A549 (cell line): ENCODE measurements around the gene RHBG. TPM values are rescaled to one million over a fixed set of nuclear protein-coding genes. Genes with fewer than 3 reads are reported as not detected.

Experiments used
- ATAC-seq, 2 experiments: fragments of 200-7000 bp in 1 of 2; fragments of >200 bp in 1 of 2; cut with Nextera tagmentation in 1 of 2; cut with Tn5 transposase in 1 of 2; 3 replicates each; pipeline versions ENCODE4 v1.8.0 to v1.9.1; 2018 to 2020; ENCODE audit warnings: mild to moderate bottlenecking in 1 of 2, moderate library complexity in 1 of 2
- CTCF ChIA-PET: fragments of 300-600 bp; sonication (Branson Sonifier 250); formaldehyde crosslinking; extraction: SDS; loops from one replicate; lab custom pipeline; 2021; ENCODE audit warnings: antibody characterized with exemption, inconsistent platforms; lab: Yijun Ruan, JAX
- POLR2A ChIA-PET: fragments of 350-600 bp; formaldehyde crosslinking; extraction: SDS; loops from one replicate; lab custom pipeline; 2021; ENCODE audit warnings: antibody characterized with exemption, inconsistent platforms; lab: Yijun Ruan, JAX
- DNase-seq, 2 experiments: peaks; one replicate each; pipeline versions ENCODE4 v3.0.0 to v3.0.0-alpha.2; 2011 to 2016; ENCODE audit warnings: low read depth in 1 of 2, low spot score in 1 of 2
- FAIRE-seq: peaks from 2 replicates; lab custom pipeline; 2011; peaks lifted over from hg19 to GRCh38; lab: Jason Lieb, UNC
- H3K27ac ChIP-seq, 2 experiments: fragments of >200 bp; sonication (Bioruptor Twin); formaldehyde crosslinking; 3 replicates each; pipeline ENCODE4 v1.5.1; 2016 to 2017
- H3K4me1 ChIP-seq: fragments of >200 bp; sonication (Bioruptor Twin); formaldehyde crosslinking; 3 replicates; pipeline ENCODE4 v1.6.1; 2016
- H3K4me2 ChIP-seq: fragments of >200 bp; sonication (Bioruptor Twin); formaldehyde crosslinking; 3 replicates; pipeline ENCODE4 v1.6.1; 2016
- H3K4me3 ChIP-seq: fragments of >200 bp; sonication (Bioruptor Twin); formaldehyde crosslinking; 3 replicates; pipeline ENCODE4 v1.5.1; 2016
- H3K9me3 ChIP-seq: fragments of >200 bp; sonication (Bioruptor Twin); formaldehyde crosslinking; 3 replicates; pipeline ENCODE4 v1.6.1; 2016
- CBX8 ChIP-seq: fragments of 200-600 bp; sonication (generic); IDR thresholded peaks from 2 replicates; pipeline ENCODE4 v1.6.1; 2016
- CHD4 ChIP-seq: fragments of 200-600 bp; sonication (generic); IDR thresholded peaks from 2 replicates; pipeline ENCODE4 v1.6.1; 2016; ENCODE audit warnings: antibody characterized with exemption, mild to moderate bottlenecking, borderline replicate concordance
- EHF ChIP-seq: fragments of 250-450 bp; sonication (Bioruptor Pico); IDR thresholded peaks from 2 replicates; pipeline ENCODE4 v1.5.0; 2020; ENCODE audit warnings: mild to moderate bottlenecking
- EP300 ChIP-seq, 2 experiments: fragments of >200 bp; sonication (Bioruptor Twin); formaldehyde crosslinking; IDR thresholded peaks; 2 replicates in 1 of 2; 3 replicates in 1 of 2; pipeline ENCODE4 v1.6.1; 2016 to 2017
- FOSL2 ChIP-seq, 2 experiments: fragments of 450-650 bp in 1 of 2; fragments of >200 bp in 1 of 2; sonication (Bioruptor Twin) in 1 of 2; formaldehyde crosslinking; IDR thresholded peaks; 2 replicates each; pipeline versions ENCODE4 v1.5.0 to v1.6.1; 2016 to 2020; ENCODE audit warnings: mild to moderate bottlenecking in 1 of 2, moderate library complexity in 1 of 2
- FOXS1 ChIP-seq: fragments of 250-450 bp; sonication (Bioruptor Pico); IDR thresholded peaks from 2 replicates; pipeline ENCODE4 v1.5.0; 2020; ENCODE audit warnings: mild to moderate bottlenecking, moderate library complexity
- HDAC2 ChIP-seq: fragments of 200-600 bp; sonication (generic); IDR thresholded peaks from 2 replicates; pipeline ENCODE4 v1.6.1; 2016
- HOXB5 ChIP-seq: fragments of 250-450 bp; sonication (Bioruptor Pico); IDR thresholded peaks from 2 replicates; pipeline ENCODE4 v1.5.0; 2020; ENCODE audit warnings: mild to moderate bottlenecking, moderate library complexity
- MAZ ChIP-seq: fragments of 150-350 bp; IDR thresholded peaks from 2 replicates; pipeline ENCODE4 v1.6.1; 2014; ENCODE audit warnings: antibody characterized with exemption, low read depth, low read length, borderline replicate concordance
- MYC ChIP-seq: IDR thresholded peaks from 2 replicates; pipeline ENCODE4 v1.6.1; 2012; ENCODE audit warnings: mild to moderate bottlenecking, inconsistent platforms, low read length, improper control_type of control experiment, borderline replicate concordance
- NPAS2 ChIP-seq: fragments of 250-450 bp; sonication (Bioruptor Pico); IDR thresholded peaks from 2 replicates; pipeline ENCODE4 v1.8.0; 2022; ENCODE audit warnings: mild to moderate bottlenecking, moderate library complexity, borderline replicate concordance
- NR3C1 ChIP-seq: fragments of >200 bp; sonication (Bioruptor Twin); formaldehyde crosslinking; IDR thresholded peaks from 3 replicates; pipeline ENCODE4 v1.6.1; 2017
- POLR2AphosphoS2 ChIP-seq: conservative IDR thresholded peaks from 2 replicates; pipeline ENCODE4 v1.6.1; 2012; ENCODE audit warnings: low read length, improper control_type of control experiment, inconsistent platforms
- RCOR1 ChIP-seq: fragments of 150-350 bp; IDR thresholded peaks from 2 replicates; pipeline ENCODE4 v1.6.1; 2014; ENCODE audit warnings: antibody characterized with exemption, low read length, low read depth
- RNF2 ChIP-seq: fragments of 200-600 bp; sonication (generic); IDR thresholded peaks from 2 replicates; pipeline ENCODE4 v1.6.1; 2016; ENCODE audit warnings: low read depth, mild to moderate bottlenecking, antibody characterized with exemption, moderate library complexity, borderline replicate concordance
- SREBF2 ChIP-seq: fragments of 450-650 bp; IDR thresholded peaks from 2 replicates; pipeline ENCODE4 v1.6.1; 2014; ENCODE audit warnings: mild to moderate bottlenecking, moderate library complexity
- WGBS: methylation state at CpG from one replicate; pipeline ENCODE4 v1.1.6; 2017; ENCODE audit errors: missing lambda C conversion rate; 5-methylcytosine and 5-hydroxymethylcytosine counted together
- polyA plus RNA-seq, 4 experiments: library from polyadenylated mRNA; depleted of rRNA in 3 of 4; stranded (reverse); fragments of >200 nt; fragmentation: RNase III in 1 of 4; extraction: RNeasy Plus Mini Kit Qiagen cat#74134 plus additional on column Dnase treatment in 1 of 4; gene quantifications; 2 replicates in 3 of 4; 3 replicates in 1 of 4; pipeline ENCODE4 v1.2.3, GENCODE V29; 2011 to 2017
- TF ChIP-seq, protein P1 (sequence below): fragments of 150-350 bp; IDR thresholded peaks from 2 replicates; pipeline ENCODE4 v1.6.1; 2014; ENCODE audit warnings: low read depth, mild to moderate bottlenecking, low read length
- TF ChIP-seq, protein P2 (sequence below): fragments of 250-450 bp; sonication (Bioruptor Pico); IDR thresholded peaks from 2 replicates; pipeline ENCODE4 v1.5.0; 2021; ENCODE audit warnings: mild to moderate bottlenecking, moderate library complexity, borderline replicate concordance

Gene RHBG
- polyA plus RNA-seq, 2 of the 4 experiments (the other 2 are of a cell fraction): 0.06 TPM; not detected in 1

DNA sequence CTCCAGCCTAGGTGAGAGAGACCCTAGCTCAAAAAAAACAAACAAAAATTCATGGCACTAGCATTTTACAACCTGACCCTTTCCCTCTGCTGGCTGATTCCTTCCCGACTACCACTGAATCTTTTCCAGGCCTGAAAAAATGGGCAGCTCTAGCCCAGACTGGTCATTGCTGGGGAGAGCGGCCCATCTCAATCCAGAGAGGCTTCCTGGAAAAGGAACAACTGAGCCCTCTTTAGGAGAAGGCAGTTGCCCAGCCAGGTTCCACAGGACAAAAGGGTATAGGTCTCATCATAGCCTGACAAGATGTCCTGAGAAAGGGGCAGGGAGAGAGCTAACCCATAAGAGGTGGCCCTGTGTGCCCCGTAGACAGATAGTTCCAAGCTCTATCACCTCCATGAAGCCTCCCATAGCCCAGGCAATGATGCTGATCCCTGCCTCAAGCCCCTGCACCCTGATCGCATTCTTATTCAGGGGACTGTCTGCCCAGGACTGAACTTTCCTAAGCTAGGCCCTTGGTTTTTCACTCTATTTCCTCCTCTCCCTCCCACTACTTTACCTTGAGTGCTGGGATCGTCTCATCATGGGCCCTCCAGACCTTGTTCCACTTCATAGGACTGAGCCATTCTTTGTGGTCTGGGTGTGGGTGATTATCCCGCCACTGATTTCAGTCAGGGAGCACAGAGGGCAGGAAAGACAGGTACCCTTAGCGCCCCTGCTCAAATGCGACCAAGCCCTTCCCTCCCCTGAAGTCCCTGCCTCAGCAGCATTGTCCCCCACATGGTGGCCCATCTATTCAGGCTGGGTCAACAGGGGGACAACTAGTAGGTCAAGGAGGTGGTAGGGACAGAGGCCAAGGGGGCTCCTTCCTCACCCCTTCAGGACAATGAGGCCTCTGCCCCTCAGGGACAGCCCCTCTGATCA lies 18.2 kb downstream of the RHBG start:
- POLR2A ChIA-PET: no interaction called here
- CTCF ChIA-PET: interaction anchor here (1.2 to 31.5 kb wide), 15 partner anchors 19 to 237 kb away, joined by 3 to 543 read pairs (median 26); partner anchors contain the start of genes MEF2D and RHBG
- no peak for FAIRE-seq

DNA sequence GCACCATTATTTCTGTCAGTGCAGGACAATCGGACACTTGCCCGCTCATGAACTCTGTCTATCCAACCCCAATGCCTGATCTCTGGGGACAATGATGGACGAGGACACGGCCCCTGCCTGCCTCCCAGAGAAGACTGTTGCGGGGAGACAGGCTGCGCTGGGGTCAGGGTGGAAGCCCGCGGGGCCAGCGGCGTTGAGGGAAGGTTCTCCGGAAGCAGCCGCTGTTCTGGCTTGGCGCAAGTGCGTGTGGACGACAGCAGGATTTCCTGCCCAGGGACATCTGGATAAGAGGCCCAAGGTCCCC lies 18.8 kb downstream of the RHBG start:
- WGBS: 85% methylated on average over 15 of the region's 15 CpGs
- H3K27ac ChIP-seq: no peak overlapping the region
- no peaks in the 10 kb centered on the region for H3K9me3 ChIP-seq
- CTCF ChIA-PET: interaction anchor here (2.8 to 31.5 kb wide), 6 partner anchors 18 to 237 kb away, joined by 15 to 543 read pairs (median 282); partner anchors contain the start of gene RHBG
- POLR2A ChIA-PET: no interaction called here
- no peak overlapping the region for H3K4me3 ChIP-seq
- FAIRE-seq (no peak), DNase-seq (no peak), ATAC-seq (no peak)
- peaks cover under 1% of the 10 kb centered on the region; the same call in 1 of the 3 replicates for H3K4me1 ChIP-seq
- no peak for TF ChIP-seq FOXS1 (CRISPR knock-in tag)
- no peak for TF ChIP-seq HOXB5 (CRISPR knock-in tag)
- TF ChIP-seq, protein P1, sequence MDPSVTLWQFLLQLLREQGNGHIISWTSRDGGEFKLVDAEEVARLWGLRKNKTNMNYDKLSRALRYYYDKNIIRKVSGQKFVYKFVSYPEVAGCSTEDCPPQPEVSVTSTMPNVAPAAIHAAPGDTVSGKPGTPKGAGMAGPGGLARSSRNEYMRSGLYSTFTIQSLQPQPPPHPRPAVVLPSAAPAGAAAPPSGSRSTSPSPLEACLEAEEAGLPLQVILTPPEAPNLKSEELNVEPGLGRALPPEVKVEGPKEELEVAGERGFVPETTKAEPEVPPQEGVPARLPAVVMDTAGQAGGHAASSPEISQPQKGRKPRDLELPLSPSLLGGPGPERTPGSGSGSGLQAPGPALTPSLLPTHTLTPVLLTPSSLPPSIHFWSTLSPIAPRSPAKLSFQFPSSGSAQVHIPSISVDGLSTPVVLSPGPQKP: no peak
- no peak for TF ChIP-seq FOSL2 (IDR thresholded peaks at IDR 0.05)
- no peak for TF ChIP-seq FOSL2 (CRISPR knock-in tag; IDR thresholded peaks at IDR 0.05)
- TF ChIP-seq HDAC2: no peak
- TF ChIP-seq SREBF2: no peak
- TF ChIP-seq EP300 (IDR thresholded peaks at IDR 0.05): no peak
- TF ChIP-seq CHD4: no peak
- no peak for TF ChIP-seq RNF2
- no peak for TF ChIP-seq NPAS2 (CRISPR knock-in tag)
- TF ChIP-seq CBX8: no peak
- no peak for TF ChIP-seq MAZ
- no peak for TF ChIP-seq MYC
- no peak for TF ChIP-seq EHF
- TF ChIP-seq, protein P2, sequence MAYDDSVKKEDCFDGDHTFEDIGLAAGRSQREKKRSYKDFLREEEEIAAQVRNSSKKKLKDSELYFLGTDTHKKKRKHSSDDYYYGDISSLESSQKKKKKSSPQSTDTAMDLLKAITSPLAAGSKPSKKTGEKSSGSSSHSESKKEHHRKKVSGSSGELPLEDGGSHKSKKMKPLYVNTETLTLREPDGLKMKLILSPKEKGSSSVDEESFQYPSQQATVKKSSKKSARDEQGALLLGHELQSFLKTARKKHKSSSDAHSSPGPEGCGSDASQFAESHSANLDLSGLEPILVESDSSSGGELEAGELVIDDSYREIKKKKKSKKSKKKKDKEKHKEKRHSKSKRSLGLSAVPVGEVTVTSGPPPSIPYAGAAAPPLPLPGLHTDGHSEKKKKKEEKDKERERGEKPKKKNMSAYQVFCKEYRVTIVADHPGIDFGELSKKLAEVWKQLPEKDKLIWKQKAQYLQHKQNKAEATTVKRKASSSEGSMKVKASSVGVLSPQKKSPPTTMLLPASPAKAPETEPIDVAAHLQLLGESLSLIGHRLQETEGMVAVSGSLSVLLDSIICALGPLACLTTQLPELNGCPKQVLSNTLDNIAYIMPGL: no peak
- TF ChIP-seq POLR2AphosphoS2: no peak
- TF ChIP-seq RCOR1: no peak
- H3K4me2 ChIP-seq: no peak overlapping the region

More for the DNA sequence above, 18.2 kb downstream of the RHBG start:
- no peak for TF ChIP-seq NR3C1
- no peaks in the 10 kb centered on the region for H3K9me3 ChIP-seq
- 93% methylated on average over 8 of the region's 8 CpGs for WGBS
- H3K4me1 ChIP-seq: no peaks in the 10 kb centered on the region
- ATAC-seq (no peak), DNase-seq (no peak)
- no peak overlapping the region for H3K4me3 ChIP-seq
- no peak overlapping the region for H3K27ac ChIP-seq
- H3K4me2 ChIP-seq: no peak overlapping the region
